ENCODE data around the gene SLC5A2.

DNA sequence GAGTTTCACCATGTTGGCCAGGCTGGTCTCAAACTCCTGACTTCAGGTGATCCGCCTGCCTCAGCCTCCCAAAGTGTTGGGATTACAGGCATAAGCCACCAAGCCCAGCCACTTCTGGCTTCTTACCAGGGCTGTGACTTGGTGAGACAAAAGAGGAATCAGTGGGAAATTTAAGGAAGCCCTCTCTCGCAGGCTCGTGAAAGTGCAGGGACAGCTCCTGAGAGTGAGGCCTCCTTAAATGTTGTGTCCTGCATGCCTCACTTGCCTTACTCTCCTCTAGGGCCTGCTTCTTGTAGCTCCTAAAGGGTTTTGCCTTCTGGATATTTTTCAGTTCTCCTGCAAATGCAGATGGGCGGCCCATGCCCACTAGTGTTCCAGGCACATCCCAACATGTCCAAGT lies 50.0 kb downstream of the SLC5A2 start:
- TF ChIP-seq SNAI2 (CRISPR knock-in tag; IDR thresholded peaks at IDR 0.05): no peak
- no peak for TF ChIP-seq ARNTL (CRISPR knock-in tag; IDR thresholded peaks at IDR 0.05; ENCODE audit: borderline replicate concordance, low read depth)
- TF ChIP-seq ZC3H10 (CRISPR knock-in tag; IDR thresholded peaks at IDR 0.05): no peak
- no peak for TF ChIP-seq ZFP3 (CRISPR knock-in tag; IDR thresholded peaks at IDR 0.05)

Data from SK-N-SH treated with all-trans-retinoic acid at 6 μM for 48 hours (cell line).